Neural progenitor cell (in vitro differentiated cells): ENCODE results near the gene INPP1. TPM values are rescaled to one million over a fixed set of nuclear protein-coding genes. Genes with fewer than 3 reads are reported as not detected.

Source experiments
- DNase-seq: peaks from one replicate; pipeline ENCODE4 v3.0.0-alpha.2; 2016; ENCODE audit warnings: low spot score
- H2AFZ ChIP-seq: fragments of 200-600 bp; sonication (generic); replicated peaks from 2 replicates; pipeline ENCODE4 v1.6.1; 2016; ENCODE audit warnings: antibody characterized with exemption
- H3F3A ChIP-seq: fragments of 200-600 bp; sonication (generic); 2 replicates; pipeline ENCODE4 v1.6.1; 2016; ENCODE audit warnings: antibody characterized with exemption, low read depth
- H3K27ac ChIP-seq: fragments of 200-600 bp; sonication (generic); 2 replicates; pipeline ENCODE4 v1.5.1; 2016; ENCODE audit warnings: mild to moderate bottlenecking
- H3K27me3 ChIP-seq: fragments of 200-600 bp; sonication (generic); 2 replicates; pipeline ENCODE4 v1.6.1; 2016; ENCODE audit warnings: mild to moderate bottlenecking, moderate library complexity
- H3K36me3 ChIP-seq: fragments of 200-600 bp; sonication (generic); 2 replicates; pipeline ENCODE4 v1.5.1; 2016
- H3K4me1 ChIP-seq: fragments of 200-600 bp; sonication (generic); 2 replicates; pipeline ENCODE4 v1.6.1; 2016; ENCODE audit warnings: mixed run types
- H3K4me2 ChIP-seq: fragments of 200-600 bp; sonication (generic); 2 replicates; pipeline ENCODE4 v1.6.1; 2016
- H3K4me3 ChIP-seq: fragments of 200-600 bp; sonication (generic); 2 replicates; pipeline ENCODE4 v1.5.1; 2016
- H3K79me2 ChIP-seq: fragments of 200-600 bp; sonication (generic); 2 replicates; pipeline ENCODE4 v1.6.1; 2016; ENCODE audit warnings: low read depth
- H3K9ac ChIP-seq: fragments of 200-600 bp; sonication (generic); 2 replicates; pipeline ENCODE4 v1.6.1; 2016
- H3K9me3 ChIP-seq: fragments of 200-600 bp; sonication (generic); 2 replicates; pipeline ENCODE4 v1.5.1; 2016; ENCODE audit warnings: low read depth
- H4K20me1 ChIP-seq: fragments of 200-600 bp; sonication (generic); 2 replicates; pipeline ENCODE4 v1.6.1; 2016; ENCODE audit warnings: low read depth
- H3K27ac Mint-ChIP-seq: 3 replicates; pipeline ENCODE4 v1.8.0; 2021; ENCODE audit warnings: mixed read lengths
- H3K27me3 Mint-ChIP-seq: 2 replicates; pipeline ENCODE4 v1.8.0; 2022; ENCODE audit warnings: low read depth, mild to moderate bottlenecking, inconsistent platforms, moderate library complexity, mixed read lengths; ENCODE audit not compliant: insufficient read depth
- H3K36me3 Mint-ChIP-seq: 3 replicates; pipeline ENCODE4 v1.8.0; 2021; ENCODE audit warnings: mixed read lengths
- H3K4me1 Mint-ChIP-seq: 3 replicates; pipeline ENCODE4 v1.8.0; 2021; ENCODE audit warnings: mixed read lengths
- H3K4me3 Mint-ChIP-seq: 3 replicates; pipeline ENCODE4 v1.8.0; 2021; ENCODE audit warnings: mild to moderate bottlenecking, moderate library complexity, mixed read lengths
- H3K9me3 Mint-ChIP-seq: 3 replicates; pipeline ENCODE4 v1.8.0; 2020; ENCODE audit warnings: mixed read lengths
- CTCF ChIP-seq: fragments of 200-600 bp; sonication (generic); IDR thresholded peaks from 2 replicates; pipeline ENCODE4 v1.5.1; 2017; ENCODE audit warnings: antibody characterized with exemption, mild to moderate bottlenecking
- EZH2 ChIP-seq: fragments of 200-600 bp; sonication (generic); IDR thresholded peaks from 2 replicates; pipeline ENCODE4 v1.6.1; 2017; ENCODE audit warnings: antibody characterized with exemption, mild to moderate bottlenecking, moderate library complexity
- EZH2phosphoT487 ChIP-seq: fragments of 200-600 bp; sonication (generic); IDR thresholded peaks from 2 replicates; pipeline ENCODE4 v1.6.1; 2017; ENCODE audit warnings: antibody characterized with exemption
- total RNA-seq: library from RNA; depleted of rRNA; stranded (reverse); fragments of >200 nt; gene quantifications from 2 replicates; pipeline ENCODE4 v1.2.3, GENCODE V29; 2015; ENCODE audit warnings: low replicate concordance

Gene INPP1
- total RNA-seq, 1 donor from 2014 or later, result 1.6 TPM

- Mint-ChIP-seq H3K4me3 (peak overlapping the region; percentile 85), H3K27me3 (peaks cover 16% of the 10 kb centered on the region), H3K4me1 (peaks cover 8% of the 10 kb centered on the region), H3K27ac (no peak overlapping the region), H3K36me3 (no peaks in the 10 kb centered on the region), H3K9me3 (no peaks in the 10 kb centered on the region)
- peaks cover 55% of the 10 kb centered on the region for H3K27me3 ChIP-seq
- DNase-seq, result peak; percentile 51
- H3K4me2 ChIP-seq, result peak overlapping the region; percentile 81
- H3K4me3 ChIP-seq, result peak overlapping the region; percentile 77
- no peak overlapping the region for H3K9ac ChIP-seq
- H3F3A ChIP-seq, result no peaks in the 10 kb centered on the region
- TF ChIP-seq EZH2 (peak; percentile 65), CTCF (no peak), EZH2phosphoT487 (peak; percentile 47)
- H4K20me1 ChIP-seq, result no peaks in the 10 kb centered on the region
- H3K36me3 ChIP-seq, result no peaks in the 10 kb centered on the region
- no peaks in the 10 kb centered on the region for H3K9me3 ChIP-seq
- no peaks in the 10 kb centered on the region for H3K79me2 ChIP-seq
- H3K4me1 ChIP-seq, result peaks cover 4% of the 10 kb centered on the region
- peak overlapping the region; percentile 98 for H2AFZ ChIP-seq
- no peak overlapping the region for H3K27ac ChIP-seq
Observed at GRCh38 chr2:190408538-190409271, 65.3 kb downstream of the INPP1 start.

- Mint-ChIP-seq H3K27ac (no peak overlapping the region), H3K9me3 (no peaks in the 10 kb centered on the region), H3K36me3 (no peaks in the 10 kb centered on the region), H3K4me3 (peak overlapping the region; percentile 85), H3K27me3 (peaks cover 20% of the 10 kb centered on the region), H3K4me1 (peaks cover 8% of the 10 kb centered on the region)
- TF ChIP-seq EZH2, result no peak
- TF ChIP-seq EZH2phosphoT487, result no peak
- TF ChIP-seq CTCF, result no peak
- Histone ChIP-seq H3K4me3 (no peak overlapping the region), H3F3A (no peaks in the 10 kb centered on the region), H3K9ac (no peak overlapping the region), H3K9me3 (no peaks in the 10 kb centered on the region), H3K4me1 (peaks cover 4% of the 10 kb centered on the region), H3K4me2 (no peak overlapping the region), H3K36me3 (no peaks in the 10 kb centered on the region), H2AFZ (no peak overlapping the region), H3K27ac (no peak overlapping the region), H4K20me1 (no peaks in the 10 kb centered on the region), H3K79me2 (no peaks in the 10 kb centered on the region), H3K27me3 (peaks cover 55% of the 10 kb centered on the region)
- DNase-seq, result no peak
Observed at GRCh38 chr2:190409616-190410015, 66.2 kb downstream of the INPP1 start.

- Histone ChIP-seq H3F3A (no peaks in the 10 kb centered on the region), H3K79me2 (no peaks in the 10 kb centered on the region), H3K4me2 (no peak overlapping the region), H2AFZ (no peak overlapping the region), H3K27me3 (peaks cover 55% of the 10 kb centered on the region), H3K9ac (no peak overlapping the region), H3K27ac (no peak overlapping the region), H3K9me3 (no peaks in the 10 kb centered on the region), H3K4me1 (peaks cover 4% of the 10 kb centered on the region), H4K20me1 (no peaks in the 10 kb centered on the region), H3K4me3 (no peak overlapping the region), H3K36me3 (no peaks in the 10 kb centered on the region)
- Mint-ChIP-seq H3K4me1 (peaks cover 8% of the 10 kb centered on the region), H3K4me3 (no peak overlapping the region), H3K27ac (no peak overlapping the region), H3K27me3 (peaks cover 20% of the 10 kb centered on the region), H3K36me3 (no peaks in the 10 kb centered on the region), H3K9me3 (no peaks in the 10 kb centered on the region)
- TF ChIP-seq EZH2phosphoT487 (no peak), CTCF (no peak), EZH2 (no peak)
- DNase-seq, result no peak
Observed at GRCh38 chr2:190410166-190410565, 66.8 kb downstream of the INPP1 start.
